K562 (cell line): ENCODE results near the gene POLD1. TPM values are rescaled to one million over a fixed set of nuclear protein-coding genes. Genes with fewer than 3 reads are reported as not detected.

Experiments
- CREB1 ChIP-seq, 2 experiments: sonication (generic) in 1 of 2; formaldehyde crosslinking in 1 of 2; IDR thresholded peaks; 2 replicates each; pipeline versions ENCODE4 v1.6.1 to v1.8.0; 2012 to 2022; ENCODE audit warnings: inconsistent platforms in 1 of 2, mild to moderate bottlenecking in 1 of 2, missing genetic modification reagents in 1 of 2, moderate library complexity in 1 of 2
- NR2C2 ChIP-seq, 2 experiments: fragments of 200-800 bp in 1 of 2; sonication (Bioruptor generic) in 1 of 2; sonication (generic) in 1 of 2; formaldehyde crosslinking in 1 of 2; IDR thresholded peaks; 2 replicates each; pipeline versions ENCODE4 v1.6.1 to v1.8.0; 2016 to 2022; ENCODE audit warnings: mild to moderate bottlenecking in 1 of 2, missing compliant biosample characterization in 1 of 2, missing genetic modification characterization in 1 of 2, missing genetic modification reagents in 1 of 2
- RAD21 ChIP-seq, 2 experiments: fragments of 250-450 bp in 1 of 2; fragments of 450-650 bp in 1 of 2; sonication (Bioruptor Pico) in 1 of 2; formaldehyde crosslinking in 1 of 2; IDR thresholded peaks in 1 of 2; conservative IDR thresholded peaks in 1 of 2; 2 replicates each; pipeline versions ENCODE4 v1.4.0 to v1.8.0; 2020 to 2022; ENCODE audit warnings: mild to moderate bottlenecking in 2 of 2, moderate library complexity in 1 of 2
- RFX1 ChIP-seq: fragments of 450-650 bp; IDR thresholded peaks from 2 replicates; pipeline ENCODE4 v1.6.1; 2016; ENCODE audit warnings: mild to moderate bottlenecking, moderate library complexity
- ZNF75A ChIP-seq: fragments of 450-650 bp; formaldehyde crosslinking; IDR thresholded peaks from 2 replicates; pipeline ENCODE4 v1.4.0; 2020; ENCODE audit warnings: mild to moderate bottlenecking
- polyA plus RNA-seq, 8 experiments: library from polyadenylated mRNA; depleted of rRNA in 4 of 8; stranded (reverse) in 5 of 8; unstranded in 3 of 8; fragments of >200 nt; fragmentation: Nextera tagmentation in 2 of 8; fragmentation: Illumina TruSeq in 1 of 8; extraction: Ambion mirVana in 2 of 8; extraction: Trizol in 1 of 8; gene quantifications; 2 replicates each; pipeline versions ENCODE4 v1.2.1 to v1.2.3, GENCODE V29; 2011 to 2014; ENCODE audit warnings: inconsistent platforms in 1 of 8, missing spikeins in 1 of 8
- total RNA-seq, 7 experiments: library from RNA; depleted of rRNA in 6 of 7; stranded (reverse); fragments of >200 nt in 6 of 7; fragmentation: Illumina TruSeq in 2 of 7; extraction: Trizol in 2 of 7; gene quantifications; 2 replicates each; pipeline versions ENCODE4 v1.2.1 to v1.2.3, GENCODE V29; 2011 to 2021; ENCODE audit warnings: low replicate concordance in 1 of 7
- TF ChIP-seq, protein P1 (sequence below), 2 experiments: fragments of 450-650 bp in 1 of 2; IDR thresholded peaks; 2 replicates each; pipeline ENCODE4 v1.6.1; 2011 to 2017; ENCODE audit warnings: low read depth in 2 of 2, antibody characterized with exemption in 1 of 2, borderline replicate concordance in 1 of 2, low read length in 1 of 2, mild to moderate bottlenecking in 1 of 2, mixed read lengths in 1 of 2; ENCODE audit not compliant: control insufficient read depth in 1 of 2
- TF ChIP-seq, protein P2 (sequence below): sonication (generic); formaldehyde crosslinking; IDR thresholded peaks from 2 replicates; pipeline ENCODE4 v1.8.0; 2022; ENCODE audit warnings: missing genetic modification reagents, mild to moderate bottlenecking, moderate library complexity, borderline replicate concordance
- TF ChIP-seq, protein P3 (sequence below): fragments of 450-650 bp; IDR thresholded peaks from 2 replicates; pipeline ENCODE4 v1.6.1; 2016; ENCODE audit warnings: low read depth, mild to moderate bottlenecking, moderate library complexity
- TF ChIP-seq, protein P4 (sequence below): fragments of 450-650 bp; IDR thresholded peaks from one replicate; pipeline ENCODE4 v1.6.1; 2018; ENCODE audit warnings: mild to moderate bottlenecking, moderate library complexity; ENCODE audit not compliant: partially characterized antibody

The POLD1 gene
- total and polyA plus RNA-seq, 9 of the 15 experiments (the other 6 are each of a cell fraction or from before 2014, with no cell fraction given) = 1.3 to 312 (median 47.8) TPM

DNA sequence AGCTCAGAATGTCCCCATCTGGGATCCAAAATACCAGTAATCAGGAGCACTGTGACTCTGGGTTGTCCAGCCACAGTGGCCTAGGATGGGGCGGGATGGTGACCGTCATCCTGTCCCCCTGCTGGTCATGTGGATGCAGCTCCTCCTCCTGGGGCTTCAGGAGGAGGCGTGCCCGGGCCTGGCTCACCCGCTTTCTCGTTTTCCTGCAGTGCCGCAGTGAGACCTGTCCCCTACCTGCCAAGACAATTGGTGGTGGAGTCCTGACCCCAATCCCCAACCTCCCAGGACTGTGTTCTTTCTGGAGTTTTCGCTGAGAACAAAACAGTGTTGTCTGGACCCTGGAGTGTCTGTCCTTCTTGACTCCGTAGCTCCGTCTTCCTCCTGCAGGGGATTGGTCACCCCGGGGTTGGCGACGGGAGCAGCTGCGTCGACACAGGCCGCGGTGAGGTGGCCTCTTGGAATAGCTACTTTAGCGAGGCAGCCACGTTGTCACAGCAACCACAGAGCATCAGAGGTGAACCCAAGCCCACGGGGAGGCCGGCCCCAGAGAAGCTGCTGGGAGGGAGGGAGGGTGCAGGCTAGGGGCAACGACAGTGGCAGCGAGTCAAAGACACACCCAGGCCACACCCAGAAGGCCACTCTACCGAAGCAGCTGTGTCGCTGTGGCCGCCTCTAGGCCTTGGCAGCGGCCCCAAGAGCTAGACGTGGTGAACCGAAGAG, 82.0 kb downstream of the POLD1 start (continued):
- TF ChIP-seq NR2C2 (CRISPR knock-in tag; IDR thresholded peaks at IDR 0.05) (no peak), NR2C2 (tag; IDR thresholded peaks at IDR 0.05) (0 out of 2 replicates have a peak, but pooled peaks have one; percentile 1), CREB1 (IDR thresholded peaks at IDR 0.05) (no peak), CREB1 (CRISPR knock-in tag; IDR thresholded peaks at IDR 0.05) (peak; percentile 25), ZNF75A (CRISPR knock-in tag) (no peak), RAD21 (CRISPR knock-in tag; conservative IDR thresholded peaks at IDR 0.05 in 1 of 2, IDR thresholded peaks at IDR 0.05 in 1 of 2) (peak in 1 of 2 experiments; percentile 41; a peak in 2 of 4 replicates), RFX1 (peak; percentile 55; the same call in 1 of the 2 replicates)
- TF ChIP-seq, protein P1, sequence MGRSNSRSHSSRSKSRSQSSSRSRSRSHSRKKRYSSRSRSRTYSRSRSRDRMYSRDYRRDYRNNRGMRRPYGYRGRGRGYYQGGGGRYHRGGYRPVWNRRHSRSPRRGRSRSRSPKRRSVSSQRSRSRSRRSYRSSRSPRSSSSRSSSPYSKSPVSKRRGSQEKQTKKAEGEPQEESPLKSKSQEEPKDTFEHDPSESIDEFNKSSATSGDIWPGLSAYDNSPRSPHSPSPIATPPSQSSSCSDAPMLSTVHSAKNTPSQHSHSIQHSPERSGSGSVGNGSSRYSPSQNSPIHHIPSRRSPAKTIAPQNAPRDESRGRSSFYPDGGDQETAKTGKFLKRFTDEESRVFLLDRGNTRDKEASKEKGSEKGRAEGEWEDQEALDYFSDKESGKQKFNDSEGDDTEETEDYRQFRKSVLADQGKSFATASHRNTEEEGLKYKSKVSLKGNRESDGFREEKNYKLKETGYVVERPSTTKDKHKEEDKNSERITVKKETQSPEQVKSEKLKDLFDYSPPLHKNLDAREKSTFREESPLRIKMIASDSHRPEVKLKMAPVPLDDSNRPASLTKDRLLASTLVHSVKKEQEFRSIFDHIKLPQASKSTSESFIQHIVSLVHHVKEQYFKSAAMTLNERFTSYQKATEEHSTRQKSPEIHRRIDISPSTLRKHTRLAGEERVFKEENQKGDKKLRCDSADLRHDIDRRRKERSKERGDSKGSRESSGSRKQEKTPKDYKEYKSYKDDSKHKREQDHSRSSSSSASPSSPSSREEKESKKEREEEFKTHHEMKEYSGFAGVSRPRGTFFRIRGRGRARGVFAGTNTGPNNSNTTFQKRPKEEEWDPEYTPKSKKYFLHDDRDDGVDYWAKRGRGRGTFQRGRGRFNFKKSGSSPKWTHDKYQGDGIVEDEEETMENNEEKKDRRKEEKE (IDR thresholded peaks at IDR 0.05; ENCODE audit: borderline replicate concordance in 1 of 2, control insufficient read depth in 1 of 2, low read depth in 2 of 2, low read length in 1 of 2) = no peak
- TF ChIP-seq, protein P2, sequence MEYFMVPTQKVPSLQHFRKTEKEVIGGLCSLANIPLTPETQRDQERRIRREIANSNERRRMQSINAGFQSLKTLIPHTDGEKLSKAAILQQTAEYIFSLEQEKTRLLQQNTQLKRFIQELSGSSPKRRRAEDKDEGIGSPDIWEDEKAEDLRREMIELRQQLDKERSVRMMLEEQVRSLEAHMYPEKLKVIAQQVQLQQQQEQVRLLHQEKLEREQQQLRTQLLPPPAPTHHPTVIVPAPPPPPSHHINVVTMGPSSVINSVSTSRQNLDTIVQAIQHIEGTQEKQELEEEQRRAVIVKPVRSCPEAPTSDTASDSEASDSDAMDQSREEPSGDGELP = peak; percentile 52; the same call in 1 of the 2 replicates
- TF ChIP-seq, protein P3, sequence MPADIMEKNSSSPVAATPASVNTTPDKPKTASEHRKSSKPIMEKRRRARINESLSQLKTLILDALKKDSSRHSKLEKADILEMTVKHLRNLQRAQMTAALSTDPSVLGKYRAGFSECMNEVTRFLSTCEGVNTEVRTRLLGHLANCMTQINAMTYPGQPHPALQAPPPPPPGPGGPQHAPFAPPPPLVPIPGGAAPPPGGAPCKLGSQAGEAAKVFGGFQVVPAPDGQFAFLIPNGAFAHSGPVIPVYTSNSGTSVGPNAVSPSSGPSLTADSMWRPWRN = no peak
- TF ChIP-seq, protein P4, sequence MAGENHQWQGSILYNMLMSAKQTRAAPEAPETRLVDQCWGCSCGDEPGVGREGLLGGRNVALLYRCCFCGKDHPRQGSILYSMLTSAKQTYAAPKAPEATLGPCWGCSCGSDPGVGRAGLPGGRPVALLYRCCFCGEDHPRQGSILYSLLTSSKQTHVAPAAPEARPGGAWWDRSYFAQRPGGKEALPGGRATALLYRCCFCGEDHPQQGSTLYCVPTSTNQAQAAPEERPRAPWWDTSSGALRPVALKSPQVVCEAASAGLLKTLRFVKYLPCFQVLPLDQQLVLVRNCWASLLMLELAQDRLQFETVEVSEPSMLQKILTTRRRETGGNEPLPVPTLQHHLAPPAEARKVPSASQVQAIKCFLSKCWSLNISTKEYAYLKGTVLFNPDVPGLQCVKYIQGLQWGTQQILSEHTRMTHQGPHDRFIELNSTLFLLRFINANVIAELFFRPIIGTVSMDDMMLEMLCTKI = no peak
